Panc1 (cell line): ENCODE data around the gene KRT86.
A peak's percentile ranks its signal among the peaks of the same experiment; 100 is the strongest.

Source experiments
- CTCF ChIP-seq: fragments of 450-650 bp; IDR thresholded peaks from 2 replicates; pipeline ENCODE4 v1.5.1; 2017; ENCODE audit warnings: mild to moderate bottlenecking
- POLR2AphosphoS5 ChIP-seq: IDR thresholded peaks from 2 replicates; pipeline ENCODE4 v1.6.1; 2012; ENCODE audit warnings: mild to moderate bottlenecking, low read depth, low read length, moderate library complexity
- REST ChIP-seq, 2 experiments: IDR thresholded peaks; 2 replicates each; pipeline ENCODE4 v1.6.1; 2011 to 2012; ENCODE audit warnings: low read depth in 2 of 2, control low read depth in 1 of 2, low read length in 1 of 2, mild to moderate bottlenecking in 1 of 2, moderate library complexity in 1 of 2; ENCODE audit not compliant: insufficient read depth in 1 of 2
- SIN3A ChIP-seq: IDR thresholded peaks from 2 replicates; pipeline ENCODE4 v1.6.1; 2012; ENCODE audit warnings: low read depth, mild to moderate bottlenecking, low read length, moderate library complexity, borderline replicate concordance; ENCODE audit not compliant: insufficient read depth
- TCF7L2 ChIP-seq: IDR thresholded peaks from 2 replicates; pipeline ENCODE4 v1.6.1; 2011; ENCODE audit warnings: mild to moderate bottlenecking, low read depth, low read length, inconsistent platforms

GRCh38 chr12:52307836-52308805 is 33.7 kb downstream of the KRT86 start:
- peak; percentile 31; the same call in 1 of the 2 replicates for TF ChIP-seq CTCF
- no peak for TF ChIP-seq REST (IDR thresholded peaks at IDR 0.05; ENCODE audit: insufficient read depth in 1 of 2, low read depth in 2 of 2, low read length in 1 of 2)
- 0 out of 2 replicates have a peak, but pooled peaks have one; percentile 49 for TF ChIP-seq SIN3A
- TF ChIP-seq POLR2AphosphoS5, result peak; percentile 34; the same call in 1 of the 2 replicates
- TF ChIP-seq TCF7L2, result no peak
